GM21381 (cell line): ENCODE results near the gene NOXO1.
"Not testable (repeated sequence)": the region's sequence is repeated elsewhere in the genome, so short reads cannot be mapped to it uniquely, and the experiment has no call there.

ENCODE experiments used
- ATAC-seq: cut with Tn5 transposase; IDR thresholded peaks from one replicate; pipeline ENCODE4 v1.9.1; 2021; ENCODE audit warnings: mild to moderate bottlenecking, moderate library complexity; ENCODE audit not compliant: unreplicated experiment

NOXO1 gene

DNA sequence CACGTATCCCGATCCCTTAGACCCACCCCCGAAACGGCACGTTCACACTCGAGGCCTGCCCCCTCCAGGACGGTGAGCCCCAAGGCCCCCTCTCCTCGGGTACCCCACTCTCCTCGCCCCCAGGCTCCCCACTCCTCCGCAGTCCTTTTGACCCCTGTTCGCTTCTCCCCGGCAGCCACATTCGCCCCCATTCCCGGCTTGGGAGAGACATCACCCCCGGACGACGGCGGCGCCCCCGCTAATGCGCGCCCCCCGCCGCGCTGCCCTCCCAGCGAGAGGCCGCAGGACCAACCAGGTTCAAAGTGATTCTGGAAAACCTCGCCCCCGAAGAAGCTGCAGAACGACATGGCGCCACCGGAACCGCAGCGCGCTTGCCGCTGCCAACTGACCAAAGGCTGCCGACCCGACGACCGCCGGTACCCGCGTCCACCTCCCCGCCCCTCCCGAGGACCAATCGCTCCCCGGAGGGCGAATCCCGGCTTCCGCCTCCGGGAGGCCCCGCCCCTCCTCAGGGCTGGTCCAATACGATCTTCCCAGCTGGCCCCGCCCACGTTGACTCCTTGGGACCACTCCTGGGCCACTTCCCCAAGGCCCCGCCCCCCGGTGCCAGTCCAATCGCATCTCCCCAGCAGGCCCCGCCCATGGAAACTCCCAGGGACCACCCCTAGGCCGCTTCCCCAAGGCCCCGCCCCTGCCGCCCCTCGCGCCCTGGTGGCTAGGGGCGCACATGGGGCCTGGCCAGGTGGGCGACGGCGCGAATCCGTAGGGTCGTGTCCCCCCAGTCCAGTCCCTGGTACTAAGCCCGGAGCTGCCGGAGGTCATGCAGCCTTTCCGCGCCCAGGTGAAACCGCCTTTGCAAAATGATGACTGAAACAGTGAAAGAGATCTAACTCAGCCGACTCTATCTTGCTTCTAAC, 38.2 kb downstream of the NOXO1 start, which contains the start of gene MSRB1:
TSS of gene MSRB1 (minus strand) at position 390 of the 917 bp plus-strand sequence. CDS start at position 347, 43 bp downstream.
- peak; percentile 91 for ATAC-seq

DNA sequence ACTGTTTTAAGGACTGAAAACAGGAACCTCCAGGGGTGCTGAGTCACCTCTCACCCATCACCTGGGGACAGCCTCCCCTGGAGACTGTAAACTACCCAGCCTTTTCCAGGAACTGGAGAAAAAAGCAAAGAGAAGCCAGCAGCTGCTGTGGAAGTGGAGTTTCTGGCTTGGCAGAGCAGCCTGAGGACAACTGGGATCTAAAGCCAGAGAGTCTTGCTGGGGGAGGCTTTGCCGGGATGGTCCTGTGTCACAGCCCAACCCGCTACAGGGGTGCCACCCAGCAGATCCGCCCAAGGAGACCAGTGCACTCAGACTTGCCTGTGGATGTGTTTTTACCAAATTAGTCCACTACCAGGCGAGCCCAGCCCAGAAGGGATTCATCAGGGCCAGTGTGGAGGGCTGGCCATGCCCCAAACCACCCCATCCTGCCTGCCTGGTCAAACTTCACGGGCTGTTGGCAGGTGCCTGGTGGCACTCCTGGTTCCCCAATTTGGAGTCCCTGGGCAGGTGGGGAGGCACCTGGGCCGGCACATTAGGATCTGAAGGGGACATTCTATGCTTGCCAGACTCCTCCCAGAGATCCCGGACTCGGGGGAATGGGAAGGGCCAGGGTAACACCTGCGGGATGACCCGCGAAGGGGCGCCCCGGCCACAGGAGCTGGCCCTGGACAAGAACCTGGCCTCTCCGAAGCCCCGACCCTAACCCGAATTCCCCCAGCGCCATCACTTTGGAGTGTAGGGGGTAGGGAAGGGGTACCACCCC, 39.0 kb downstream of the NOXO1 start:
- no peak for ATAC-seq

DNA sequence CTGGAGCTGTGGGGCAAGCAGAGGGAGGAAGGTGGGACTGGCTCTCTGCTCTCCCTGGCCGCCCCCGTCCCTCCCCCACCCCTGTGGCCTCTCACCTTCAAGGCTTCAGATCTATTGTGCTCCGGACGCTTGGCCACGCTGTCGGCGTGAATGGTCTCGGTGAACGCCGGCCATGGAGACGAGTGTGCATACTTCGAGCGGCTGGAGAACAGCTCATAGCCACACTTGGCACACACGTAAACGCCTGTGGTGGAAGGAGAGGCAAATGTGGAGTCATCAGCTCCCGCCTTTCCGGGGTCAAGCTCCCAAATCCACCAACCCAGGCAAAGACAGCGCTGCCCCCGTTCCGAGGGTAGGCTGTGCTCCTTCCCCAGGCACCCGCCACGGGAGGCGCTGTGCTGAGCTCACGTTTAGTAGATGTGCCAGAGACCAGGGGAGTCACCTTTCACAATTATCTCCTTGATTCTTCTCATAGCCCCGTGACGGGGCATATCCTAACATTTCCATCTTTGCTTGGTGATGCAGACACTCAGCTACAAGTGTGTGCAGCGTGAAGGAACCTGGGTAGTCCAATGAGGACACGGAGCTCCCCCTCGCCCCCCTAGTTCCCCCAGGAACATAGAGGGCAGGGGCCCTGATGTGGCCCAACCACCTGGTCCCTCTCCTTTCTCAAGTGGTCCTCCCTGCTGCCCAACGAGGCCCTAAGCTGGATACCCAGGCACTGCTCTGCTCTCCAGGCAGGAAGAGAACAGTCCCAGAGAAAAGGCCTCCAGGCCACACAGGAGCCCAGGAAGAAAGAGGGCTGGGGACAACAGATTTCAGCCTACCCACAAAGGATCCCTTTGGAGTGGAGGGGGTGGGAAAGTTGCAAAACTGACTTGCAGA, 39.9 kb downstream of the NOXO1 start:
- no peak for ATAC-seq

DNA sequence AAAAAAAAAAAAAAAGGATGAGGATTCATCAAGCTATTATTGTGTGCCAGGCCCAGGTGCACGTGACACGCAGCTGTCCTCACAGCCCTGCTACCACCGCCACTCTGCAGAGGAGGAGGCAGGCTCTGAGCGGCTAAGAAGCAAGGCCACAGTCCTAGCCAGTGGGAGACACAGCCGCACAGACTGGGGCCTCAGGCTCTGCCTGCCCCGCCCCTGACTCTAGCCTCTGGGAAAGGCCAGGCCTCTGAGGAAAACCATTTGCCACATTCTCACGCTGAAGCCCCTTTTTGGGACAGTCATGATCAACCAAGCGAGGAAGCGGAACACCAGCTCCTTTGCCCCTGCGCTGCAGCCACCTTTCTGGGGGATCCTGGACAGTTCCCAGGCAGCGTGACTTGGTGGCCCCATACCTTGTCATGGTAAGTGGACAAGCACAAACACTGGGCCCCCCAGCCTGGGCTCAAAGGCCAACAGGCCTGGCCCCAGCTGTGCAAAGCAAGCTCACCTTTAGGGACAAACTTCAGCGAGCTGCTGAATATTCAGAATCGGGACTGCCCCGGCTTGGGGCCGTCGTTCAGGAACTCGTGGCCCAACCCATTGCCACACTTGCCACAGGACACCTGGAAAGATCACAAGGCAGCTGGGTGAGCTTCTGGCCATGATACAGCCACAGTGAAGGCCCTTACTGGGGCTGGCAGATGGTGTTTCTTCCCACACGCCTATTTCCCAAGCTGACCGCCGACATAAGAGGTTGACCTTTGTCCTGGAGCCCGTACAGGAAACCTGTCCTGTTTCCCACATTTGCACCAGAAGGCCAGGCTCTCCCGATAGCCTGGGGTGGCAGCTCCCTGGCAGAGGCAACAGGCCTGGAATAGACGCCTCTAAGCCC, 40.8 kb downstream of the NOXO1 start:
- ATAC-seq: no peak

DNA sequence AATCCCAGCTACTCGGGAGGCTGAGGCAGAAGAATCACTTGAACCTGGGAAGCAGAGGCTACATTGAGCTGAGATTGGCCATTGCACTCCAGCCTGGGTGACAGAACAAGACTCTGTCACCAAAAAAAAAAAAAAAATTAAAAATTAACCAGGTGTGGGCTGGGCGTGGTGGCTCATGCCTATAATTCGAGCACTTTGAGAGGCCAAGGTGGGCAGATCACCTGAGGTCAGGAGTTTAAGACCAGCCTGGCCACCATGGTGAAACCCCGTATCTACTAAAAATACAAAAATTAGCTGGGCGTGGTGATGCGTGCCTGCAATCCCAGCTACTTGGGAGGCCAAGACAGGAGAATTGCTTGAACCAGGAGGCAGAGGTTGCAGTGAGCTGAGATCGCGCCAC, 41.4 kb downstream of the NOXO1 start:
- not testable (repeated sequence) for ATAC-seq

DNA sequence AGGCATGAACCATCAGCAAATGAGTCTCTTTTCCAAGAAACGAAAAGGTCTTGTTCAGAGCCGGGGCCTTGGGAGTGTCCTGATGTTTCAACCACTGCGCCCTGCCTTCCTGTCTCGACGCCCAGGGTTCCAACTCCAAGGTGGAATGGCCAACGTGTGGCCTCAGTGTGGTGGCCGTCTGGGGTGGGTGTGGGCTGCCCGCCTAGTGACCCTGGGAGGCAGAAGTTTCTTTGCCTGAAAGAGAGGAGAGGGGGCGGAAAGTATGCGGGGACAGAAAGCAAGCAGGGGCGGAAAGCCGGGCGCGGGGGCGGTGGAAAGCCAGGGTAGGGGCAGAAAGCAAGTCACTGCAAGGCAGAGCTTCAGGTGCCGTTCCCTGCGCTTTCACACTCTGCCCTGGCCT, 42.4 kb downstream of the NOXO1 start:
- no peak for ATAC-seq

DNA sequence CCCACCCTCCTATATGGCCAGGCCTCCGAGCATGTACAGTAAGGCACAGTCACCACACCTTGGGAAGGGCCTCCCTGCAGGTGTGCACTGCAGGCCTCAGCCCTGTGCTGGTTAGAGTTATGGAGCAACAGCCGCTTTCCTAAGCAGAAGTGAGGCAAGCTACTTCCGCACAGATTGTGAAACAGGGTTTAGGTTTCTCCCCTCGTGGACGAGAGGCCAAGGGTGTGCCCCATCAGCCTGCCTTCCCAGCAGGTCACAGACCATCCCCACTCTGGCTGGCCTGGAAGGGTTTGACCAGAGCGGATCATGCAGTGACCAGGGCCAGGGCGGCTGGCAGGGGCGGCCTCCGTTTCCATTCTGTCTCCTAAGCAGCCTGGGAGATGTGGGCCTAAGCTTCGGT, 43.0 kb downstream of the NOXO1 start:
- no peak for ATAC-seq

DNA sequence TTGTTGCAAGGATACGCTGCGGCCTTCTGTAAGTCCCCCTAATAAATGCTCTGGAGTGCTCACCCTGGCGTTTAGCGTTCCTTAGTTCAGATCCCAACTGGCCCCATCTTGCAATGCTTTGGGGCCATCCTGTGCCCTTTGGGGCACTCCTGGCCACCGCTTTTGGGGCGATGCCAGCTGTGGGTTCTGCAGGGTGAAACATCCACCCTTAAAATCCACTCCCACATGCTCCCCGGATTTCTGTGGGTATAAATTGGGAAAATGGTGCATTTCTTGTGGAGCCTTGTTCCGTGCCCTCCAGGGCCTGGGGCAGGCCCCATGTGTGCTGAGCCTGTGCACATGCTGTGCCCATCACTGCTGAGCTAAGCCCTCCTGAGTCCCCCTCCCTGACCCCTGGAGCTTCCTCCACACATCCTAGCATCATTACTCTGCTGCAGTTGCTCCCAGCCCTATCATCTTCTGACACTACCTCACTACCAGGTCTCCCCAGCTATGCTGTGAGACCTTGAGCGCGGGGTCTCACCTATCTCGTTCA, 44.3 kb downstream of the NOXO1 start:
- no peak for ATAC-seq

DNA sequence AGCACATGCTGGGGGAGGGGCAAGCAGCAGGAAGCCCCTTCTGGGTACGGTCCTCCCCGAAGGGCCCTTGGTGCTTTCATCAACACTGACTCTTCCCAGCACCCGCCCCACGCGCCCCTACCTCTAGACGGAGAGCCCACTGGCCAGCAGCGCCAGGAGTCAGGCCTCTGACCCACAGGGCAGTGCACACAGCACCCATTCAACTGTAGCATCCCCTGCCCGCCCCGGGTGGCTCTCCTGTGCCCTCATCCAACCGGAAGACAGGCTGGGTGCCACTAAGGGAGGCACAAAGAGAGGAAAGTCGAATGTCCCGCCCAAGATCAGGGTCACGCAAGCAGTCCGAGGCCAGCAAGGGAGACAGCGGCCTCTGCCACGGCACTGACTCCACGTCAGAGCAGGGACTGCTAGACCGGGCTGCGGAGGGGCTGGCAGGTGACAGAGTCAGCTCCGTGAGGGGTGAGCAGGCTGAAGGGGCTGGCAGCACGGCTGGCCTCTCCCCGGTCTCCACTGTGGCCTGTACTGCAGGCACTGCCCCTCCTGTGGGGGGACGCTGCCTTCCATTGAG, 48.1 kb downstream of the NOXO1 start:
- ATAC-seq: no peak

DNA sequence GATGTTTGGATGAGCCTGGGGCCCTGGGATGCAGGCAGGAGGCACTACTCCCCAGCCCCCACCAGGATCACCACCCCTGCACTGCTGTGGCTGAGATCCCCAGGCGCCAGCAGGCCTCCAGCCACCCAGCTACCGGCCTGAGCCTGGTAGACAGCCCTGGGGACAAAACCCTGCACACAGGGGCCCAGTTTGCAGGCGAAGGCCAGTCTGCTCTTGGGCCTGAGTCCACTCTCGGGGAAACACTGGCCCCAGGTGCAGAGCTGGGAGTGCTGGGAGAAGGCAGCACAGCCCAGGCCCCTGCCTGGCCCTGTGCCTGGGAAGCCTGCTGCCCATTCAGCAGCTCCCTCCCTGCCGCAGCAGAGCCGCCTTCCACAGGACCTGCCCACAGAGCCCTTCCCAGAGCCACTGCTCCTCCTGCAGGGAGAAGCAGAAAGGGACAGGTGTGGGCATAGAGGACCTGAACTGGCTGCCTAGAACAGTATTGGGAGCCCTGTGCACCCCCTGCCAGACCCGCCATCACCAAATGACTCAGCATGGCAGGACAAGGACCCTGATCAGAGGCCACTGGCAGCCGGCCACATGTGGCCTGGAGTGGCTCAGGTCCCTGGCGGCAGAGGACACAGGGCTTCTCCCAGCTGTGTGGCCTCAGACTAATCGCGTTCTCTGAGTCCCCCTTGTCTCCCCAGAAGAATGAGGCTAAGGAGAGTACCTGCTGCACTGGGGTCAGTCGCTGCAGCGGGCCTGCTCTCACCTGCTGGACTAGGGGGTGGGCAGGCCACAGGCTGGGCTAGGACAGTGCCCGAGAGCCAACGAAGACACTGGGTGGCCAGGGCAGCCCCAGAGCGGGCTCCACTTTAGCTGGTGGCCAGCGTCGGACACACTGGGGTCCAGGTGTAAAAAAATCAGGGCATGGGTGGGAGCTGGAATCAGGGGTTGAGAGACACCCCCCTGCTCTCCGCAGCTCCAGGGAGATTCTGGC, 48.9 kb downstream of the NOXO1 start:
- ATAC-seq: no peak

DNA sequence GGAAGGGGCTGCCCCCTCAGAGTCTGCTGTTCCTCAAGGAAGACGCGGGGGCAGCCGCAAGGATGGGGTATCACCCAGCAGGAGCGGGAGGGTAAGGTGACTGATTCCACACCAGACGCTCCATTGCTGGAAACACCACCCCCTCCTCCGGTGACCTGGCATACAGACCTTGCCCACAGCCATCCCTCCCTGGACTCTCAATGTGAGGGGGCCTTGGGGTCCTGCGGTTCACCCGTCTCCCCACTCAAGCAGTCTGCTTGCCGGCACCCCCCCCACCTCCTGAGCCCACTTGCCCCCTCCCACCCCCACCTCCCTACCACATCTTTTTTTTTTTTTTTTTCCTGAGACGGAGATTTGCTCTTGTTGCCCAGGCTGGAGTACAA, 50.9 kb downstream of the NOXO1 start:
- no peak for ATAC-seq

DNA sequence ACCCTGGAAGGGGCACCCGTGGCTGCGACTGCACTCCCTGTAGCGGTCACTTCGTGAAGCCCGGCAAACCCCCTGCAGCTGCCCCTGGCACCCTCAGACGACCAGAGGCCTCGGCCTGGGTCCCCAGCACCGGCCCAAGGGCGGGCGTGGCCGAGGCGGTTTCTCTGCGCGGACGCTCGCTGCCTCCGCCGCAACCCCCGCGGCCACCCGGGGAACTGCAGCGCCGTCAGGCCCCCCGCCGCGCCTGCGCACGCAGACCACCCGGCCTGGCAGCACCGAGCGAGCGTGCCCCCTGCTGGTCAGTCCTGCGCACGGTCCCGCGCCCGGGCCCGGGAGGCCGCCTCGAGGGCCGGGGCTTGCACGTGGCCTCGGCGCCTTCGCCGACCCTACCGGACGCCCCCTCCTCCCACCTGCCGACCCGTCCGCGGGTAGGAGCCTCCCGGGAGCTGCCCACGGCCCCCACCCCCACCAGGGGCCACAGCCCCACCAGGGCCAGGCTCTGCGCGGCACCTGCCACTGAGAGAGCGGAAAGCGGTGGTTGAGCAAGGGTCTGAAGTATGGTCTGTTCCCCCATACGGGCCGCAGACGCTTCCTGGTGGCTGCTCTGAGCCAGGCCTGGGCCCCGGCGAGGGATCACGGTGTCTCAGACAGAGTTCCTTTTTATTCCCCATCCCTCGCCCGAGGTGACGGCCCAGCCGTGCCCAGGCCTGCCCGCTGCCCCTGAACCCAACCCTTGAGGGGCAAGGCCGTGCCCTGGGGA, 51.5 kb downstream of the NOXO1 start:
- peak; percentile 88 for ATAC-seq

DNA sequence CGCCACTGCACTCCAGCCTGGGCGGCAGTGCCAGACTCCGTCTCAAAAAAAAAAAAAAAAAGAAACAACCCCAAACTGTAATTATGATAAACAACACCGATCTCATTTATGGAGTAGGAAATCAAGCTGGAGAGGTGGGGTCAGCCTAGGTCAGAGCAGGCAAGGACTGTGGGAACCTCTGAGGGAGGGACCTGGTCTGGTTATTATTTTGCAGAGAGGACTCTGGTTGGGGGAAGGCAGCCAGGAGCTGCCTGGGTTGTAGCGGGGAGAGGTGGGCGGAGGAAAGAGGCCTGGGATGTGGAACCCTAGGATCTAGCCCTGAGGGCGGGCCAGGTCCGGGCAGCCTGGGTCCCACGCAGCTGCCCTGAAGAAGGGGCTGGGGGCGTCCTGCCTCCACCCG, 52.2 kb downstream of the NOXO1 start:
- no peak for ATAC-seq
